NCI-H1105 (cell line): ENCODE measurements around the gene KCNB1.

Experiments used
- DNase-seq: peaks from one replicate; lab custom pipeline; 2025; lab: John Stamatoyannopoulos, UW

KCNB1 gene

GRCh38 chr20:49435639-49436038 lies 46.8 kb downstream of the KCNB1 start:
- DNase-seq: no peak

- DNase-seq: peak; percentile 74
Observed at GRCh38 chr20:49433333-49433732, 49.1 kb downstream of the KCNB1 start.

GRCh38 chr20:49432550-49432949 lies 49.9 kb downstream of the KCNB1 start:
- DNase-seq: no peak

- DNase-seq: no peak
Observed at GRCh38 chr20:49431329-49431728, 51.1 kb downstream of the KCNB1 start.

GRCh38 chr20:49430320-49430719 lies 52.1 kb downstream of the KCNB1 start:
- no peak for DNase-seq

GRCh38 chr20:49427751-49428518 lies 54.5 kb downstream of the KCNB1 start:
- no peak for DNase-seq

GRCh38 chr20:49426873-49427272 lies 55.6 kb downstream of the KCNB1 start:
- DNase-seq: no peak

- DNase-seq: no peak
Observed at GRCh38 chr20:49426395-49426794, 56.1 kb downstream of the KCNB1 start.

GRCh38 chr20:49424536-49424935 lies 57.9 kb downstream of the KCNB1 start:
- peak; percentile 64 for DNase-seq

- no peak for DNase-seq
Observed at GRCh38 chr20:49422161-49422560, 60.3 kb downstream of the KCNB1 start.

- no peak for DNase-seq
Observed at GRCh38 chr20:49420811-49421295, 61.6 kb downstream of the KCNB1 start.

- no peak for DNase-seq
Observed at GRCh38 chr20:49420292-49420691, 62.2 kb downstream of the KCNB1 start.

- no peak for DNase-seq
Observed at GRCh38 chr20:49419785-49420184, 62.7 kb downstream of the KCNB1 start.

GRCh38 chr20:49418809-49419208 lies 63.7 kb downstream of the KCNB1 start:
- no peak for DNase-seq

GRCh38 chr20:49417843-49418555 lies 64.5 kb downstream of the KCNB1 start:
- no peak for DNase-seq

- DNase-seq: no peak
Observed at GRCh38 chr20:49415668-49416044, 66.8 kb downstream of the KCNB1 start.

GRCh38 chr20:49415005-49415667 lies 67.3 kb downstream of the KCNB1 start:
- no peak for DNase-seq

GRCh38 chr20:49413677-49414076 lies 68.8 kb downstream of the KCNB1 start:
- DNase-seq: no peak

- no peak for DNase-seq
Observed at GRCh38 chr20:49412953-49413352, 69.5 kb downstream of the KCNB1 start.

GRCh38 chr20:49412254-49412653 lies 70.2 kb downstream of the KCNB1 start:
- DNase-seq: no peak

GRCh38 chr20:49411221-49411925 lies 71.1 kb downstream of the KCNB1 start:
- DNase-seq: no peak

- DNase-seq: peak; percentile 23
Observed at GRCh38 chr20:49409975-49410621, 72.4 kb downstream of the KCNB1 start.
